SH-SY5Y (cell line): Measurements from ENCODE around the gene GPR15LG.

Source experiments
- GATA2 ChIP-seq: IDR thresholded peaks from 2 replicates; pipeline ENCODE4 v1.6.1; 2011; ENCODE audit warnings: mild to moderate bottlenecking, low read depth, low read length
- GATA3 ChIP-seq: IDR thresholded peaks from 2 replicates; pipeline ENCODE4 v1.6.1; 2011; ENCODE audit warnings: low read depth, mild to moderate bottlenecking, low read length, moderate library complexity

DNA sequence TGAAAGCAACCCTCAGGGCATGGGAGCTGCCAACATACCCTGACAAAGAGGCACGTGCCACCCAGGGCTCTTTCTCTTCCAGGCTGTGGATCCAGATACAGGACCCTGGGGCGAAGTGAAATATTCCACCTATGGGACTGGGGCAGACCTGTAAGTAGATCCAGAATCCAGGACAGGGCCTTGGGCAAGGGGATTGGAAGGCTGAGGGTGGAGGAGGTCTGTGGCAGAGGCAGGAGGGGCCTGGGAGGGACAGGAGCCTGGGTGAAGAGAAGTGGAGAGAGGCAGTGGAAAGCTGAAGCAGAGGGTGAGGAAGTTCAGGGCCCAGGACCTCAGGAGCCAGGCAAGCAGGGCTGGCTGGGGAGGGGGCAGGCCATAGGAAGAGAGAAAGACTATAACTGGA, 38.0 kb downstream of the GPR15LG start:
- TF ChIP-seq GATA2 (no peak), GATA3 (no peak)
